ENCODE measurements around the gene NFKBIA. TPM values are rescaled to one million over a fixed set of nuclear protein-coding genes. Genes with fewer than 3 reads are reported as not detected.
"Not testable (repeated sequence)": the region's sequence is repeated elsewhere in the genome, so short reads cannot be mapped to it uniquely, and the experiment has no call there.

The NFKBIA gene
- total and polyA plus RNA-seq, 4 donors: 83.0 to 186 (median 111) TPM

GRCh38 chr14:35399083-35399937, 5.2 kb downstream of the NFKBIA start:
- no peaks in the 10 kb centered on the region for H3K9me3 ChIP-seq (ENCODE audit: control insufficient read depth, low read length)
- DNase-seq: peak in 1 of 2 donors; percentile 73
- no peak for ATAC-seq (ENCODE audit: low FRiP score)
- peaks cover 0 to 11% of the 10 kb centered on the region in 2 donors for H3K4me1 ChIP-seq (ENCODE audit: control insufficient read depth in 1 of 2, insufficient read depth in 2 of 2, low read length in 2 of 2)
- no peaks in the 10 kb centered on the region for H3K27me3 ChIP-seq (ENCODE audit: control insufficient read depth in 1 of 2, insufficient read depth in 2 of 2, low read length in 1 of 2)
- H3K36me3 ChIP-seq (ENCODE audit: control insufficient read depth in 1 of 2, insufficient read depth in 2 of 2, low read length in 1 of 2): peaks cover 5 to 12% of the 10 kb centered on the region in 2 donors
- H3K4me3 ChIP-seq (ENCODE audit: low read length in 2 of 2): no peak overlapping the region
- no peak overlapping the region for H3K27ac ChIP-seq (ENCODE audit: low read depth in 1 of 2, low read length in 2 of 2)
- 85 to 91% methylated on average over 15 of the region's 15 CpGs for WGBS, 2 donors
- intact Hi-C loops (cut with DNase I): no loop called here

GRCh38 chr14:35398071-35398584, 6.4 kb downstream of the NFKBIA start:
- H3K27ac ChIP-seq (ENCODE audit: low read depth in 1 of 2, low read length in 2 of 2): peak overlapping the region; percentile 9 to 19
- intact Hi-C loops (cut with DNase I): no loop called here
- H3K36me3 ChIP-seq (ENCODE audit: control insufficient read depth in 1 of 2, insufficient read depth in 2 of 2, low read length in 1 of 2): peaks cover 5 to 10% of the 10 kb centered on the region in 2 donors
- DNase-seq: peak in 1 of 2 donors; percentile 30
- 5% methylated on average over 4 of the region's 4 CpGs for WGBS, 2 donors
- peaks cover 0 to 11% of the 10 kb centered on the region in 2 donors for H3K4me1 ChIP-seq (ENCODE audit: control insufficient read depth in 1 of 2, insufficient read depth in 2 of 2, low read length in 2 of 2)
- H3K4me3 ChIP-seq (ENCODE audit: low read length in 2 of 2): no peak overlapping the region
- no peaks in the 10 kb centered on the region for H3K9me3 ChIP-seq (ENCODE audit: control insufficient read depth, low read length)
- peak; percentile 3 for ATAC-seq (ENCODE audit: low FRiP score)
- H3K27me3 ChIP-seq (ENCODE audit: control insufficient read depth in 1 of 2, insufficient read depth in 2 of 2, low read length in 1 of 2): no peaks in the 10 kb centered on the region

GRCh38 chr14:35396610-35397009, 7.9 kb downstream of the NFKBIA start:
- 97 to 98% methylated on average over 6 to 7 of the region's 7 CpGs for WGBS, 2 donors
- peaks cover 0 to 11% of the 10 kb centered on the region in 2 donors for H3K4me1 ChIP-seq (ENCODE audit: control insufficient read depth in 1 of 2, insufficient read depth in 2 of 2, low read length in 2 of 2)

GRCh38 chr14:35395283-35395682, 9.3 kb downstream of the NFKBIA start:
- peak in 1 of 2 donors; percentile 51 for DNase-seq
- H3K27ac ChIP-seq (ENCODE audit: low read depth in 1 of 2, low read length in 2 of 2): no peak overlapping the region
- intact Hi-C loops (cut with DNase I): no loop called here
- H3K4me1 ChIP-seq (ENCODE audit: control insufficient read depth in 1 of 2, insufficient read depth in 2 of 2, low read length in 2 of 2): peaks cover 0 to 7% of the 10 kb centered on the region in 2 donors
- 91 to 96% methylated on average over 13 of the region's 13 CpGs for WGBS, 2 donors
- H3K27me3 ChIP-seq (ENCODE audit: control insufficient read depth in 1 of 2, insufficient read depth in 2 of 2, low read length in 1 of 2): no peaks in the 10 kb centered on the region
- no peaks in the 10 kb centered on the region for H3K9me3 ChIP-seq (ENCODE audit: control insufficient read depth, low read length)
- no peak overlapping the region for H3K4me3 ChIP-seq (ENCODE audit: low read length in 2 of 2)
- H3K36me3 ChIP-seq (ENCODE audit: control insufficient read depth in 1 of 2, insufficient read depth in 2 of 2, low read length in 1 of 2): no peaks in the 10 kb centered on the region
- ATAC-seq (ENCODE audit: low FRiP score): no peak

More at GRCh38 chr14:35396610-35397009, 7.9 kb downstream of the NFKBIA start:
- H3K4me3 ChIP-seq (ENCODE audit: low read length in 2 of 2); intact Hi-C loops (cut with DNase I); H3K27me3 ChIP-seq (ENCODE audit: control insufficient read depth in 1 of 2, insufficient read depth in 2 of 2, low read length in 1 of 2); H3K36me3 ChIP-seq (ENCODE audit: control insufficient read depth in 1 of 2, insufficient read depth in 2 of 2, low read length in 1 of 2); H3K9me3 ChIP-seq (ENCODE audit: control insufficient read depth, low read length); ATAC-seq (ENCODE audit: low FRiP score); H3K27ac ChIP-seq (ENCODE audit: low read depth in 1 of 2, low read length in 2 of 2): not testable (repeated sequence)
- DNase-seq: peak in 1 of 2 donors; percentile 9

- intact Hi-C loops (cut with DNase I): no loop called here
- DNase-seq (no peak), ATAC-seq (ENCODE audit: low FRiP score) (no peak)
- Histone ChIP-seq H3K27ac (ENCODE audit: low read depth in 1 of 2, low read length in 2 of 2) (no peak overlapping the region), H3K27me3 (ENCODE audit: control insufficient read depth in 1 of 2, insufficient read depth in 2 of 2, low read length in 1 of 2) (no peaks in the 10 kb centered on the region), H3K4me3 (ENCODE audit: low read length in 2 of 2) (no peak overlapping the region), H3K9me3 (ENCODE audit: control insufficient read depth, low read length) (no peaks in the 10 kb centered on the region), H3K36me3 (ENCODE audit: control insufficient read depth in 1 of 2, insufficient read depth in 2 of 2, low read length in 1 of 2) (no peaks in the 10 kb centered on the region), H3K4me1 (ENCODE audit: control insufficient read depth in 1 of 2, insufficient read depth in 2 of 2, low read length in 2 of 2) (peaks cover 0 to 7% of the 10 kb centered on the region in 2 donors)
- WGBS, 2 donors: 89 to 92% methylated on average over 11 of the region's 11 CpGs
Observed at GRCh38 chr14:35394326-35395013, 10.1 kb downstream of the NFKBIA start.

- DNase-seq (no peak), ATAC-seq (ENCODE audit: low FRiP score) (no peak)
- Histone ChIP-seq H3K27me3 (ENCODE audit: control insufficient read depth in 1 of 2, insufficient read depth in 2 of 2, low read length in 1 of 2) (no peaks in the 10 kb centered on the region), H3K4me3 (ENCODE audit: low read length in 2 of 2) (no peak overlapping the region), H3K4me1 (ENCODE audit: control insufficient read depth in 1 of 2, insufficient read depth in 2 of 2, low read length in 2 of 2) (peaks cover 0 to 7% of the 10 kb centered on the region in 2 donors), H3K9me3 (ENCODE audit: control insufficient read depth, low read length) (no peaks in the 10 kb centered on the region), H3K36me3 (ENCODE audit: control insufficient read depth in 1 of 2, insufficient read depth in 2 of 2, low read length in 1 of 2) (no peaks in the 10 kb centered on the region), H3K27ac (ENCODE audit: low read depth in 1 of 2, low read length in 2 of 2) (no peak overlapping the region)
- 93 to 95% methylated on average over 2 of the region's 2 CpGs for WGBS, 2 donors
- intact Hi-C loops (cut with DNase I): no loop called here
Observed at GRCh38 chr14:35393826-35394225, 10.7 kb downstream of the NFKBIA start.

- 91 to 96% methylated on average over 1 of the region's 1 CpG for WGBS, 2 donors
- no peaks in the 10 kb centered on the region for H3K9me3 ChIP-seq (ENCODE audit: control insufficient read depth, low read length)
- ATAC-seq (ENCODE audit: low FRiP score): no peak
- intact Hi-C loops (cut with DNase I): no loop called here
- H3K27me3 ChIP-seq (ENCODE audit: control insufficient read depth in 1 of 2, insufficient read depth in 2 of 2, low read length in 1 of 2): no peaks in the 10 kb centered on the region
- no peaks in the 10 kb centered on the region for H3K4me1 ChIP-seq (ENCODE audit: control insufficient read depth in 1 of 2, insufficient read depth in 2 of 2, low read length in 2 of 2)
- H3K36me3 ChIP-seq (ENCODE audit: control insufficient read depth in 1 of 2, insufficient read depth in 2 of 2, low read length in 1 of 2): no peaks in the 10 kb centered on the region
- peak in 1 of 2 donors; percentile 31 for DNase-seq
- H3K4me3 ChIP-seq (ENCODE audit: low read length in 2 of 2): no peak overlapping the region
- H3K27ac ChIP-seq (ENCODE audit: low read depth in 1 of 2, low read length in 2 of 2): no peak overlapping the region
Observed at GRCh38 chr14:35392103-35392502, 12.4 kb downstream of the NFKBIA start.

- no peaks in the 10 kb centered on the region for H3K9me3 ChIP-seq (ENCODE audit: control insufficient read depth, low read length)
Observed at GRCh38 chr14:35391388-35391710, 13.2 kb downstream of the NFKBIA start.

More at GRCh38 chr14:35391388-35391710, 13.2 kb downstream of the NFKBIA start:
- Histone ChIP-seq H3K27me3 (ENCODE audit: control insufficient read depth in 1 of 2, insufficient read depth in 2 of 2, low read length in 1 of 2) (no peaks in the 10 kb centered on the region), H3K27ac (ENCODE audit: low read depth in 1 of 2, low read length in 2 of 2) (no peak overlapping the region), H3K36me3 (ENCODE audit: control insufficient read depth in 1 of 2, insufficient read depth in 2 of 2, low read length in 1 of 2) (no peaks in the 10 kb centered on the region), H3K4me1 (ENCODE audit: control insufficient read depth in 1 of 2, insufficient read depth in 2 of 2, low read length in 2 of 2) (no peaks in the 10 kb centered on the region), H3K4me3 (ENCODE audit: low read length in 2 of 2) (no peak overlapping the region)
- DNase-seq: no peak
- 94 to 95% methylated on average over 3 of the region's 3 CpGs for WGBS, 2 donors
- intact Hi-C loops (cut with DNase I): no loop called here
- ATAC-seq (ENCODE audit: low FRiP score): no peak
